Thoracic aorta (tissue), 2 donors: ENCODE data around the gene COG5. TPM values are rescaled to one million over a fixed set of nuclear protein-coding genes. Genes with fewer than 3 reads are reported as not detected.

Experiments used
- ATAC-seq: fragments of 150-250 bp; one replicate; pipeline ENCODE4 v1.8.0; 2017; ENCODE audit warnings: low read depth; ENCODE audit not compliant: insufficient number of reproducible peaks, low FRiP score
- DNase-seq: peaks from one replicate; pipeline ENCODE4 v3.0.0-alpha.2; 2020; ENCODE audit warnings: low spot score
- H3K27ac ChIP-seq, 2 donors: fragments of 200-600 bp; sonication (generic); 1 replicate in 1 of 2; 2 replicates in 1 of 2; pipeline ENCODE4 v1.5.1; 2016; ENCODE audit warnings: mild to moderate bottlenecking in 2 of 2, moderate library complexity in 2 of 2
- H3K27me3 ChIP-seq: fragments of 200-600 bp; sonication (generic); replicated peaks from 2 replicates; pipeline ENCODE4 v1.6.0; 2016; ENCODE audit warnings: mild to moderate bottlenecking; ENCODE audit not compliant: insufficient read depth
- H3K36me3 ChIP-seq: fragments of 200-600 bp; sonication (generic); one replicate; pipeline ENCODE4 v1.5.1; 2016
- H3K4me1 ChIP-seq, 2 donors: fragments of 200-600 bp; sonication (generic); 1 replicate in 1 of 2; 2 replicates in 1 of 2; pipeline versions ENCODE4 v1.5.1 to v1.6.0; 2016; ENCODE audit warnings: low read depth in 2 of 2, mild to moderate bottlenecking in 1 of 2; ENCODE audit not compliant: control insufficient read depth in 1 of 2
- H3K4me3 ChIP-seq: fragments of 200-600 bp; sonication (generic); 2 replicates; pipeline ENCODE4 v1.5.1; 2016; ENCODE audit warnings: mild to moderate bottlenecking
- H3K9me3 ChIP-seq: fragments of 200-600 bp; sonication (generic); 2 replicates; pipeline ENCODE4 v1.5.1; 2016
- CTCF ChIP-seq: fragments of 200-600 bp; sonication (generic); IDR thresholded peaks from one replicate; pipeline ENCODE4 v1.5.1; 2019; ENCODE audit warnings: antibody characterized with exemption
- total RNA-seq, 2 donors: library from RNA; depleted of rRNA; stranded (reverse); fragments of >200 nt; gene quantifications; one replicate each; pipeline versions ENCODE4 v1.1.0 to v1.2.3, GENCODE V29; 2016

The COG5 gene
- total RNA-seq, 2 donors from 2014 or later, result 52.5 to 72.4 TPM

- Histone ChIP-seq H3K27me3 (no peaks in the 10 kb centered on the region), H3K9me3 (no peaks in the 10 kb centered on the region), H3K36me3 (no peaks in the 10 kb centered on the region), H3K4me1 (peaks cover 20 to 51% of the 10 kb centered on the region in 2 donors), H3K4me3 (peak overlapping the region; percentile 100), H3K27ac (peak overlapping the region; percentile 94 to 95)
- DNase-seq (no peak), ATAC-seq (peak; percentile 16)
- no peak for TF ChIP-seq CTCF
Measured at GRCh38 chr7:107563081-107563774, 492 bp downstream of the COG5 start.

- H3K4me3 ChIP-seq, result no peak overlapping the region
- peaks cover 6% of the 10 kb centered on the region for H3K36me3 ChIP-seq
- H3K9me3 ChIP-seq, result no peaks in the 10 kb centered on the region
- peak overlapping the region in 1 of 2 donors; percentile 19 for H3K27ac ChIP-seq
- TF ChIP-seq CTCF, result no peak
- peaks cover 20 to 51% of the 10 kb centered on the region in 2 donors for H3K4me1 ChIP-seq
- DNase-seq (no peak), ATAC-seq (no peak)
- H3K27me3 ChIP-seq, result no peaks in the 10 kb centered on the region
Measured at GRCh38 chr7:107560898-107561516, 2.7 kb downstream of the COG5 start.

- H3K27me3 ChIP-seq, result no peaks in the 10 kb centered on the region
- DNase-seq, result no peak
- ATAC-seq, result no peak
- peaks cover 20 to 43% of the 10 kb centered on the region in 2 donors for H3K4me1 ChIP-seq
- no peak for TF ChIP-seq CTCF
- peaks cover 6% of the 10 kb centered on the region for H3K36me3 ChIP-seq
- no peaks in the 10 kb centered on the region for H3K9me3 ChIP-seq
- peak overlapping the region; percentile 10 to 28 for H3K27ac ChIP-seq
- no peak overlapping the region for H3K4me3 ChIP-seq
Measured at GRCh38 chr7:107559864-107560263, 3.9 kb downstream of the COG5 start.

GRCh38 chr7:107555893-107556292 lies 7.8 kb downstream of the COG5 start:
- ATAC-seq (no peak), DNase-seq (no peak)
- Histone ChIP-seq H3K27ac (no peak overlapping the region), H3K27me3 (no peaks in the 10 kb centered on the region), H3K4me1 (peaks cover 3 to 18% of the 10 kb centered on the region in 2 donors), H3K9me3 (no peaks in the 10 kb centered on the region), H3K36me3 (peaks cover 8% of the 10 kb centered on the region), H3K4me3 (no peak overlapping the region)
- no peak for TF ChIP-seq CTCF

GRCh38 chr7:107551936-107552335 lies 11.8 kb downstream of the COG5 start:
- Histone ChIP-seq H3K4me1 (no peaks in the 10 kb centered on the region), H3K36me3 (peaks cover 8% of the 10 kb centered on the region), H3K27ac (no peak overlapping the region), H3K4me3 (no peak overlapping the region), H3K27me3 (no peaks in the 10 kb centered on the region), H3K9me3 (no peaks in the 10 kb centered on the region)
- DNase-seq (no peak), ATAC-seq (no peak)
- TF ChIP-seq CTCF, result no peak
